Mucosa of rectum (tissue), 2 donors: Measurements from ENCODE around the gene PDIA4.
"Not testable (repeated sequence)": the region's sequence is repeated elsewhere in the genome, so short reads cannot be mapped to it uniquely, and the experiment has no call there.

Experiments used
- H3K27ac ChIP-seq, 2 donors: one replicate each; pipeline ENCODE4 v1.7.0; 2013; ENCODE audit warnings: inconsistent platforms in 2 of 2, low read depth in 2 of 2, low read length in 2 of 2
- H3K27me3 ChIP-seq, 2 donors: one replicate each; pipeline ENCODE4 v1.7.0; 2013; ENCODE audit warnings: low read length in 2 of 2; ENCODE audit not compliant: control insufficient read depth in 2 of 2, insufficient read depth in 2 of 2
- H3K36me3 ChIP-seq, 2 donors: one replicate each; pipeline ENCODE4 v1.7.0; 2013; ENCODE audit warnings: low read length in 2 of 2; ENCODE audit not compliant: control insufficient read depth in 2 of 2, insufficient read depth in 2 of 2
- H3K4me1 ChIP-seq, 2 donors: one replicate each; pipeline ENCODE4 v1.7.0; 2013; ENCODE audit warnings: low read length in 2 of 2, mild to moderate bottlenecking in 1 of 2; ENCODE audit not compliant: control insufficient read depth in 2 of 2, insufficient read depth in 2 of 2
- H3K4me3 ChIP-seq, 2 donors: one replicate each; pipeline ENCODE4 v1.7.0; 2013; ENCODE audit warnings: low read length in 2 of 2
- H3K9ac ChIP-seq, 2 donors: one replicate each; pipeline ENCODE4 v1.7.0; 2013; ENCODE audit warnings: low read length in 2 of 2, low read depth in 1 of 2, mild to moderate bottlenecking in 1 of 2
- H3K9me3 ChIP-seq, 2 donors: one replicate each; pipeline ENCODE4 v1.7.0; 2013; ENCODE audit warnings: low read length in 2 of 2; ENCODE audit not compliant: control insufficient read depth in 2 of 2
- donor health status: healthy.
- donor health status: Normal muscosa, but diverticular disease.

The PDIA4 gene

DNA sequence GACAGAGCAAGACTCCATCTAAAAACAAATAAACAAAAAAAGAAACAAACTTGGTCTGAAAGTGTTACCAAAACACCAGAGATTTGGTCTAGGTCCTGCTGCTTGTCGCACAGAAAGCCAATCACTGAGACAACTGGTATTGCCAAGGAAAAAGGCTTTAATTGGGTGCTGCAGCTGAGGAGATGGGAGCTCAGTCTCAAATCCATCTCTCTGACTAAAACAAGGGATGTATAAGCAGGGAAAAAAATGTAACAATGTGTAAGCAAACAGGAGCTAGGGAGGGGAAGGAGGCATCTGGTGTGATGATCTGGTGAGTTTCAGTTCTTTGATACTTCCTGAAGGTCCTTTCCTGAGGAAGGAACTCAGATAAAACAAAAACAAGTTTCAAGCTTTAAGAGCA, 8.4 kb upstream of the PDIA4 start:
- H3K9ac ChIP-seq, result no peak overlapping the region
- no peak overlapping the region for H3K27ac ChIP-seq
- no peaks in the 10 kb centered on the region for H3K27me3 ChIP-seq
- no peak overlapping the region for H3K4me3 ChIP-seq
- H3K9me3 ChIP-seq, result peaks cover 0 to 4% of the 10 kb centered on the region in 2 donors
- H3K36me3 ChIP-seq, result no peaks in the 10 kb centered on the region
- no peaks in the 10 kb centered on the region for H3K4me1 ChIP-seq

DNA sequence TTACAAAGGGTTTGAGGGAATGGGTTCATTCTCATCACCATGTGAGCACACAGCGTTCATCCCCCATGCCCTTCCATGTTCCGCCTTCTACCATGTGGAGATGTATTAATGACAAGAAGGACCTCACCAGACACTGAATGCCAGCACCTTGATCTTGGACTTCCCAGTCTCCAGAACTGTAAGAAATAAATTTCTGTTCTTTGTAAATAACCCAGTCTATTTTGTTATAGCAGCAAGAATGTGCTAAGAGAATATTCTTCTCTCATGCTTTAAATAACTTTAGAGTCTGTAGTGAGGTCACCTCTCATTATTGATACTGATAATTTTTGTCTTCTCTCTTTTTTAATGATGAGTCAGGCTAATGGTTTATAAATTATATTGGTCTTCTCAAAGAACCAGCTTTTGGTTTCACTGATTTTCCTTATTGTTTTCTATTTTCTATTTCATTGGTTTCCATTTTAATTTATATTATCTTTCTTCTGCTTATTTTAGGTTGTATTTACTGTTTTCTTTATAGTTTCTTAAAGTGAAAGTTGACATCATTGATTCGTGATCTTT, 3.1 kb upstream of the PDIA4 start:
- Histone ChIP-seq H3K9ac (no peak overlapping the region), H3K27ac (no peak overlapping the region), H3K4me1 (peaks cover 10 to 15% of the 10 kb centered on the region in 2 donors), H3K36me3 (no peaks in the 10 kb centered on the region), H3K4me3 (no peak overlapping the region), H3K27me3 (no peaks in the 10 kb centered on the region), H3K9me3 (no peaks in the 10 kb centered on the region)

- not testable (repeated sequence) for H3K36me3 ChIP-seq, H3K4me3 ChIP-seq, H3K9ac ChIP-seq, H3K27me3 ChIP-seq, H3K9me3 ChIP-seq, H3K27ac ChIP-seq
- H3K4me1 ChIP-seq, result peaks cover 10 to 15% of the 10 kb centered on the region in 2 donors
These were observed 2.1 kb upstream of the PDIA4 start for GRCh38 chr7:149030439-149030838.

GRCh38 chr7:149027611-149028345, 527 bp downstream of the PDIA4 start:
- H3K36me3 ChIP-seq, result no peaks in the 10 kb centered on the region
- peak overlapping the region; percentile 91 to 92 for H3K27ac ChIP-seq
- H3K9me3 ChIP-seq, result no peaks in the 10 kb centered on the region

GRCh38 chr7:149027055-149027454, 1.2 kb downstream of the PDIA4 start:
- Histone ChIP-seq H3K27me3 (no peaks in the 10 kb centered on the region), H3K4me3 (peak overlapping the region; percentile 82 to 88), H3K4me1 (peaks cover 10 to 15% of the 10 kb centered on the region in 2 donors), H3K27ac (peak overlapping the region in 1 of 2 donors; percentile 27), H3K36me3 (no peaks in the 10 kb centered on the region), H3K9ac (peak overlapping the region; percentile 82 to 91), H3K9me3 (no peaks in the 10 kb centered on the region)

More at GRCh38 chr7:149027611-149028345, 527 bp downstream of the PDIA4 start:
- H3K27me3 ChIP-seq, result no peaks in the 10 kb centered on the region
- peak overlapping the region; percentile 82 to 91 for H3K9ac ChIP-seq
- H3K4me3 ChIP-seq, result peak overlapping the region; percentile 82 to 88
- H3K4me1 ChIP-seq, result peaks cover 10 to 15% of the 10 kb centered on the region in 2 donors

DNA sequence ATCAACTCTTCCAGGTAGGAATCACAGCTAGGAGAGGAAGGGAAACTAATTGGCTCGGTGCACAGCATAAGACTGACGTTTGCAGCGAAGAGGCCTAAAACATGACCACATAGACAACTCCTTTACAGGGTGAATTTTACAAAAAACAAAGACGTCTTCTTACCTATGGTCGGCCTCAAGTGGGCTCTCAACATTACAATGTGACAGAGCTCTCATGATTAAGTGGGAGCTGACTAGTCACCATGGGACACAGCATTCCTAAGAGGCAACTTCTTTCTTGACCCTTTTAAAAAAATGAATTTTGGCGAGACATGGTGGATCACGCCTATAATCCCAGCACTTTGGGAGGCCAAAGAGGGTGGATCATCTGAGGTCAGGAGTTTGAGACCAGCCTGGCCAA, 4.6 kb downstream of the PDIA4 start:
- Histone ChIP-seq H3K9ac (no peak overlapping the region), H3K36me3 (peaks cover 12 to 17% of the 10 kb centered on the region in 2 donors), H3K9me3 (no peaks in the 10 kb centered on the region), H3K4me3 (no peak overlapping the region), H3K4me1 (peaks cover 7 to 9% of the 10 kb centered on the region in 2 donors), H3K27me3 (no peaks in the 10 kb centered on the region), H3K27ac (no peak overlapping the region)

GRCh38 chr7:149022756-149023360, 5.4 kb downstream of the PDIA4 start:
- Histone ChIP-seq H3K4me1 (peaks cover 7 to 9% of the 10 kb centered on the region in 2 donors), H3K4me3 (no peak overlapping the region), H3K27ac (no peak overlapping the region), H3K36me3 (peaks cover 12 to 20% of the 10 kb centered on the region in 2 donors), H3K27me3 (no peaks in the 10 kb centered on the region), H3K9ac (no peak overlapping the region), H3K9me3 (no peaks in the 10 kb centered on the region)

DNA sequence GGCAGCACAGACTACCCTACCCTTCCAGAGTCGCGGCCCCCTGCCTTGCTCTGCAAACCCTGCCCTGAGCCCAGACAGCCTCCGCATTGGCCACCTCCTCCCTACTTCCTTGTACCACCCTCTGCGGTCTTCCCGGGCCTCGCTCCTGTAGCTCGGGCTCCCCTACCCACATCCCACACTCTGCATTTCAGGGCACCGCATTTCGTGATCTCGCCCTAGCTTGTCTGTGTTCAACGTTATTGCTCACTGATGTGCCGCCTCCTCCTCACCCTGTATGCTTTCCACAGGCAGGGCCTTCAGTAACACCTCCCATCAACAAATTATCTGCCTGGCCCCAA, 6.6 kb downstream of the PDIA4 start:
- H3K27ac ChIP-seq, result no peak overlapping the region
- no peak overlapping the region for H3K4me3 ChIP-seq
- H3K9ac ChIP-seq, result no peak overlapping the region
- H3K27me3 ChIP-seq, result no peaks in the 10 kb centered on the region
- H3K9me3 ChIP-seq, result no peaks in the 10 kb centered on the region
- peaks cover 1% of the 10 kb centered on the region in 2 donors for H3K4me1 ChIP-seq
- H3K36me3 ChIP-seq, result peaks cover 12 to 27% of the 10 kb centered on the region in 2 donors

DNA sequence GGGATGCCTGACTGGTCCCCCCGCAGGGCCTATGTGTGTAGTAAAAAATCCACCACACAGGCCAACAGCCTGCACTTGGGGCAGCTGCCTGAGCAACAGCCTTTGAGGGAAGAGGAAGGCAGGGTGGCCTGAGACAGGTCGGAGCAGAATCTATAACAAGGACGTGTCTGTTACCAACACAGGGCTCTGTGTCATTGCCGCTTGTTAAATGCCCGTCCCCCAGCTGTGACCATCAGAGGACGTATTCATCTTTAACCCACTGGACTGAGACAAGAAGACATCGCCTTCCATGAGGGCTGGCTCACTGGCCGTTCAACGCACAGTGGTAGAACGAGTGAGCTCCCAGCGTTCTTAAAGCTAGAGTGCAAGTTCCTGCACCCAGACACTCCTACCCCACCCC, 7.8 kb downstream of the PDIA4 start:
- Histone ChIP-seq H3K4me3 (no peak overlapping the region), H3K27ac (no peak overlapping the region), H3K4me1 (no peaks in the 10 kb centered on the region), H3K27me3 (no peaks in the 10 kb centered on the region), H3K9me3 (no peaks in the 10 kb centered on the region), H3K9ac (no peak overlapping the region), H3K36me3 (peaks cover 18 to 36% of the 10 kb centered on the region in 2 donors)

- Histone ChIP-seq H3K9me3 (no peaks in the 10 kb centered on the region), H3K4me1 (no peaks in the 10 kb centered on the region), H3K27me3 (no peaks in the 10 kb centered on the region), H3K9ac (no peak overlapping the region), H3K36me3 (peaks cover 46 to 68% of the 10 kb centered on the region in 2 donors), H3K27ac (no peak overlapping the region), H3K4me3 (no peak overlapping the region)
These were observed 11.4 kb downstream of the PDIA4 start for GRCh38 chr7:149016876-149017275.
